IMR-90 (cell line): ENCODE data around the gene ZNF358. TPM values are rescaled to one million over a fixed set of nuclear protein-coding genes. Genes with fewer than 3 reads are reported as not detected.
A peak's percentile ranks its signal among the peaks of the same experiment; 100 is the strongest.

Experiments
- ATAC-seq: fragments of 200-7000 bp; cut with Tn5 transposase; 2 replicates; pipeline ENCODE4 v1.9.1; 2020; ENCODE audit warnings: low read depth, mild to moderate bottlenecking, moderate library complexity
- BruUV-seq: library from RNA; stranded (reverse); fragments of 400-500 nt; replicated peaks from 2 replicates; lab custom pipeline; 2021; lab: Mats Ljungman, UMichigan
- CTCF ChIA-PET: fragments of 300-600 bp; formaldehyde crosslinking; extraction: SDS; loops from one replicate; lab custom pipeline; 2021; ENCODE audit warnings: antibody characterized with exemption; lab: Yijun Ruan, JAX
- POLR2A ChIA-PET: fragments of 300-600 bp; sonication (Branson Sonifier 250); formaldehyde crosslinking; loops from one replicate; lab custom pipeline; 2022; ENCODE audit warnings: antibody characterized with exemption; ENCODE audit not compliant: unreplicated experiment; lab: Charles Lee
- DNase-seq: peaks from one replicate; pipeline ENCODE4 v3.0.0; 2013
- H2AFZ ChIP-seq: replicated peaks from 2 replicates; pipeline ENCODE3; 2013; ENCODE audit warnings: low read length, mild to moderate bottlenecking; ENCODE audit not compliant: poor library complexity
- H2AK5ac ChIP-seq: 2 replicates; pipeline ENCODE4 v1.6.1; 2013; ENCODE audit warnings: low read depth, low read length, inconsistent platforms
- H2AK9ac ChIP-seq: replicated peaks from 2 replicates; pipeline ENCODE3; 2013; ENCODE audit warnings: mild to moderate bottlenecking, low read depth, low read length, moderate library complexity; ENCODE audit not compliant: poor library complexity
- H2BK120ac ChIP-seq: 2 replicates; pipeline ENCODE4 v1.6.1; 2013; ENCODE audit warnings: low read depth, low read length, inconsistent platforms
- H2BK15ac ChIP-seq: 3 replicates; pipeline ENCODE4 v1.6.1; 2013; ENCODE audit warnings: low read depth, low read length, inconsistent platforms
- H2BK20ac ChIP-seq: 2 replicates; pipeline ENCODE4 v1.6.1; 2013; ENCODE audit warnings: low read depth, mild to moderate bottlenecking, inconsistent platforms, low read length, moderate library complexity
- H2BK5ac ChIP-seq: 2 replicates; pipeline ENCODE4 v1.6.1; 2013; ENCODE audit warnings: mild to moderate bottlenecking, low read depth, low read length, inconsistent platforms; ENCODE audit not compliant: poor library complexity, severe bottlenecking
- H3K14ac ChIP-seq: replicated peaks from 2 replicates; pipeline ENCODE4 v1.6.1; 2013; ENCODE audit warnings: low read depth, low read length, inconsistent platforms
- H3K18ac ChIP-seq: 2 replicates; pipeline ENCODE4 v1.6.1; 2013; ENCODE audit warnings: low read depth, low read length, control low read depth
- H3K23ac ChIP-seq: 2 replicates; pipeline ENCODE4 v1.6.1; 2013; ENCODE audit warnings: low read depth, low read length, inconsistent platforms
- H3K27ac ChIP-seq: 2 replicates; pipeline ENCODE4 v1.5.1; 2013; ENCODE audit warnings: mild to moderate bottlenecking, control low read depth, low read length; ENCODE audit not compliant: insufficient read depth
- H3K27me3 ChIP-seq: 2 replicates; pipeline ENCODE4 v1.6.1; 2013; ENCODE audit warnings: low read length; ENCODE audit not compliant: control insufficient read depth, insufficient read depth
- H3K36me3 ChIP-seq: 2 replicates; pipeline ENCODE4 v1.6.1; 2013; ENCODE audit warnings: low read length, mixed read lengths; ENCODE audit not compliant: control insufficient read depth, insufficient read depth
- H3K4ac ChIP-seq: 2 replicates; pipeline ENCODE4 v1.6.1; 2013; ENCODE audit warnings: low read depth, low read length, inconsistent platforms
- H3K4me1 ChIP-seq: 2 replicates; pipeline ENCODE4 v1.6.1; 2013; ENCODE audit warnings: low read length, mixed read lengths; ENCODE audit not compliant: control insufficient read depth, insufficient read depth
- H3K4me2 ChIP-seq: 2 replicates; pipeline ENCODE4 v1.6.1; 2013; ENCODE audit warnings: low read depth, mild to moderate bottlenecking, control low read depth, low read length, moderate library complexity
- H3K4me3 ChIP-seq: 2 replicates; pipeline ENCODE4 v1.5.1; 2013; ENCODE audit warnings: low read depth, mild to moderate bottlenecking, control low read depth, low read length, moderate library complexity; ENCODE audit not compliant: insufficient read depth
- H3K56ac ChIP-seq: 2 replicates; pipeline ENCODE4 v1.6.1; 2013; ENCODE audit warnings: low read length, inconsistent platforms; ENCODE audit not compliant: insufficient read depth; ENCODE audit errors: extremely low read depth
- H3K79me1 ChIP-seq, 2 experiments: 2 replicates each; pipeline ENCODE4 v1.6.1; 2013; ENCODE audit warnings: low read length in 2 of 2, inconsistent platforms in 1 of 2, low read depth in 1 of 2
- H3K9ac ChIP-seq: 2 replicates; pipeline ENCODE4 v1.6.1; 2013; ENCODE audit warnings: low read depth, low read length, control low read depth
- H3K9me1 ChIP-seq: 2 replicates; pipeline ENCODE4 v1.6.1; 2013; ENCODE audit warnings: low read length, inconsistent platforms; ENCODE audit not compliant: insufficient read depth
- H3K9me3 ChIP-seq: 2 replicates; pipeline ENCODE4 v1.6.1; 2013; ENCODE audit warnings: low read length; ENCODE audit not compliant: control insufficient read depth, insufficient read depth
- H4K20me1 ChIP-seq: 2 replicates; pipeline ENCODE4 v1.6.1; 2013; ENCODE audit warnings: low read length, inconsistent platforms; ENCODE audit not compliant: insufficient read depth
- H4K5ac ChIP-seq: 2 replicates; pipeline ENCODE4 v1.6.1; 2013; ENCODE audit warnings: mild to moderate bottlenecking, low read depth, low read length, control low read depth
- H4K8ac ChIP-seq, 2 experiments: 2 replicates each; pipeline ENCODE4 v1.6.1; 2013; ENCODE audit warnings: low read depth in 2 of 2, low read length in 2 of 2, control low read depth in 1 of 2, inconsistent platforms in 1 of 2
- H4K91ac ChIP-seq: 2 replicates; pipeline ENCODE4 v1.6.1; 2013; ENCODE audit warnings: low read depth, low read length, inconsistent platforms; ENCODE audit not compliant: insufficient read depth
- BHLHE40 ChIP-seq: fragments of 150-350 bp; IDR thresholded peaks from 2 replicates; pipeline ENCODE4 v1.6.1; 2016; ENCODE audit warnings: mild to moderate bottlenecking, low read depth, low read length
- CEBPB ChIP-seq: IDR thresholded peaks from 2 replicates; pipeline ENCODE4 v1.6.1; 2012; ENCODE audit warnings: low read depth, low read length, improper control_type of control experiment
- CHD1 ChIP-seq: IDR thresholded peaks from 2 replicates; pipeline ENCODE4 v1.6.1; 2012; ENCODE audit warnings: low read depth, low read length, improper control_type of control experiment
- ELK1 ChIP-seq: fragments of 150-350 bp; IDR thresholded peaks from 2 replicates; pipeline ENCODE4 v1.6.1; 2016; ENCODE audit warnings: low read depth, mild to moderate bottlenecking, low read length, moderate library complexity, borderline replicate concordance
- FOS ChIP-seq: fragments of 150-350 bp; IDR thresholded peaks from 2 replicates; pipeline ENCODE4 v1.6.1; 2016; ENCODE audit warnings: low read depth, low read length
- MAZ ChIP-seq: IDR thresholded peaks from 2 replicates; pipeline ENCODE4 v1.6.1; 2012; ENCODE audit warnings: low read depth, mild to moderate bottlenecking, low read length, improper control_type of control experiment, moderate library complexity, borderline replicate concordance
- MXI1 ChIP-seq: IDR thresholded peaks from 2 replicates; pipeline ENCODE4 v1.6.1; 2012; ENCODE audit warnings: low read depth, mild to moderate bottlenecking, low read length, moderate library complexity, borderline replicate concordance
- NFE2L2 ChIP-seq: fragments of 150-350 bp; IDR thresholded peaks from 2 replicates; pipeline ENCODE4 v1.6.1; 2016; ENCODE audit warnings: low read depth, mild to moderate bottlenecking, low read length
- RAD21 ChIP-seq: IDR thresholded peaks from 2 replicates; pipeline ENCODE4 v1.6.1; 2012; ENCODE audit warnings: low read length, improper control_type of control experiment
- RCOR1 ChIP-seq: IDR thresholded peaks from 2 replicates; pipeline ENCODE4 v1.6.1; 2012; ENCODE audit warnings: mild to moderate bottlenecking, low read length, improper control_type of control experiment; ENCODE audit not compliant: insufficient replicate concordance
- RFX5 ChIP-seq: IDR thresholded peaks from 2 replicates; pipeline ENCODE4 v1.8.0; 2012; ENCODE audit warnings: low read depth, mild to moderate bottlenecking, low read length, moderate library complexity
- USF2 ChIP-seq: fragments of 150-350 bp; IDR thresholded peaks from 2 replicates; pipeline ENCODE4 v1.6.1; 2017; ENCODE audit warnings: mild to moderate bottlenecking, antibody characterized with exemption, low read length, low read depth
- WGBS, 2 experiments: methylation state at CpG; one replicate each; pipeline versions ENCODE4 v1.1.5 to v1.1.7; 2013; ENCODE audit warnings: missing lambda C conversion rate in 2 of 2; ENCODE audit not compliant: insufficient read length in 1 of 2; ENCODE audit errors: extremely low coverage in 2 of 2; 5-methylcytosine and 5-hydroxymethylcytosine counted together
- dilution Hi-C: fragments of 300-500 bp; cut with HindIII; formaldehyde crosslinking; loops from one replicate; pipeline ENCODE4 v1.14.3; 2018; ENCODE audit warnings: low sequenced_read_pairs; ENCODE audit not compliant: unreplicated experiment
- in situ Hi-C: fragments of 300-500 bp; cut with MboI; formaldehyde crosslinking; loops from 3 replicates; pipeline ENCODE4 v1.14.3; 2019; ENCODE audit warnings: low sequenced_read_pairs, inconsistent platforms, mixed read lengths
- intact Hi-C: fragments of 100-400 bp; cut with micrococcal nuclease; formaldehyde crosslinking; loops from 2 replicates; pipeline ENCODE4 v1.10.0; 2022
- polyA plus RNA-seq, 3 experiments: library from polyadenylated mRNA; depleted of rRNA; stranded (reverse); fragments of >200 nt; gene quantifications; 2 replicates each; pipeline ENCODE4 v1.2.3, GENCODE V29; 2012; ENCODE audit warnings: low replicate concordance in 1 of 3
- total RNA-seq: library from RNA; depleted of rRNA; stranded (reverse); fragments of >200 nt; gene quantifications from 2 replicates; pipeline ENCODE4 v1.2.3, GENCODE V29; 2012

The ZNF358 gene
- total and polyA plus RNA-seq, 2 of the 4 experiments (the other 2 are of a cell fraction) = 5.4 to 30.7 TPM

DNA sequence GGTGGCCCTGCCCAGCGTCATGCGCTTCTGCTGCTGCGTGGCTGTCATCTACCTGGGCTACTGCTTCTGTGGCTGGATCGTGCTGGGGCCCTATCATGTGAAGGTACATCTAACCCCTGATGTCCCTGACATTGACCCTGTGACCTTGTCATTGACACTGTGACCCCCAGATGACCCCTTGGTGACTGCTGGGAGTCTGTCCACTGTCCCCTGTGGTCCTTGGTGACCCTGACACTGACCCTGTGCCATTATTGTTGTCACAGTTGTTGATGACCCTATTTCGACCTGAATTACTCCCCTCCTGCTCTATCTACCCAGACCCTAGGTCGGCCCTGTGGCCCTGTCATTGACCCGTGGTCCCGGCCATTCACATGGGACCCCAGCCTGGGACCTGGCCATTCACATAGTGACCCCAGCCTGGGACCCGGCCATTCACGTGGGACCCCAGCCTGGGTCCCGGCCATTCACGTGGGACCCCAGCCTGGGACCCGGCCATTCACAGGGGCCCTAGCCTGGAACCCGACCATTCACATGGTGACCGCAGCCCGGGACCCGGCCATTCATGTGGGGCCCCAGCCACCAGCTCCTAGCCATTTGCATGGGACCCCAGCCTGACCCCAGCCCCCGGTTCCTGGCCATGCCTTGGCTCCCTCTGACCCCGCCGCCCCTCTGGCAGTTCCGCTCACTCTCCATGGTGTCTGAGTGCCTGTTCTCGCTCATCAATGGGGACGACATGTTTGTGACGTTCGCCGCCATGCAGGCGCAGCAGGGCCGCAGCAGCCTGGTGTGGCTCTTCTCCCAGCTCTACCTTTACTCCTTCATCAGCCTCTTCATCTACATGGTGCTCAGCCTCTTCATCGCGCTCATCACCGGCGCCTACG is 13.9 kb downstream of the ZNF358 start (continued):
- TF ChIP-seq FOS = no peak

DNA sequence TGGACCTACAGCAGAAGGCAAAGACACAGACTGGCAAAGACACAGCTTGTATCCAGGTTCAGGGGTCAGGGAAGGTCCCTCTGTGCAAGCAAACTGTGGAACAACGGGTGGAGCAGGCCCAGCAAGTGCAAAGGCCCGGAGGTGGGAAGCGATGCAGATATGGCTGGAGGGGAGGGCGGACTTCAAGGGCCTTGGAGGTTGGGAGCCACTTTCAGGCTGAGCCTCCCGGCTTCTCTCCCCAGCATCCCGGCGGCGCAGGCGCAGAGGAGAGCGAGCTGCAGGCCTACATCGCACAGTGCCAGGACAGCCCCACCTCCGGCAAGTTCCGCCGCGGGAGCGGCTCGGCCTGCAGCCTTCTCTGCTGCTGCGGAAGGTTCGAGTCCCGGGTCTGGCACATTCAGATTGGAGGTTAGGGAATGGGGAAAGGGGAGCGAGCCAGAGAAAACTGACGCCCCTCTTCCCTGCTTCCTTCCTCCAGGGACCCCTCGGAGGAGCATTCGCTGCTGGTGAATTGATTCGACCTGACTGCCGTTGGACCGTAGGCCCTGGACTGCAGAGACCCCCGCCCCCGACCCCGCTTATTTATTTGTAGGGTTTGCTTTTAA is 17.5 kb downstream of the ZNF358 start:
- peak overlapping the region; percentile 95 for H3K27ac ChIP-seq
- TF ChIP-seq CEBPB (no peak), USF2 (no peak), MAZ (no peak), CHD1 (no peak), ELK1 (no peak), RAD21 (no peak), BHLHE40 (no peak), MXI1 (no peak), RCOR1 (no peak), RFX5 (no peak), FOS (no peak), NFE2L2 (no peak)
- no peaks in the 10 kb centered on the region for H4K20me1 ChIP-seq
- no peaks in the 10 kb centered on the region for H3K9me3 ChIP-seq
- CTCF ChIA-PET = no interaction called here
- H3K27me3 ChIP-seq = no peaks in the 10 kb centered on the region
- dilution Hi-C loops = no loop called here
- no TSS peak for BruUV-seq
- peak overlapping the region; percentile 71 for H3K23ac ChIP-seq
- peak overlapping the region; percentile 78 for H3K4me2 ChIP-seq
- ATAC-seq (no peak), DNase-seq (peak; percentile 28)
- peak overlapping the region; percentile 17; the same call in 1 of the 2 replicates for H2BK120ac ChIP-seq
- H3K4me1 ChIP-seq = peaks cover 10% of the 10 kb centered on the region
- peak overlapping the region; percentile 89 to 97 for H4K8ac ChIP-seq
- H3K79me1 ChIP-seq = peaks cover 8 to 16% of the 10 kb centered on the region in 2 experiments; a peak in 2 of 4 replicates
- intact Hi-C loops = loop anchor here (5.0 kb wide), 1 partner anchor 136 kb away; no protein-coding TSS in a partner anchor
- no peak overlapping the region; the same call in 2 of the 3 replicates for H2BK15ac ChIP-seq
- peak overlapping the region; percentile 65; the same call in 1 of the 2 replicates for H3K56ac ChIP-seq
- peak overlapping the region; percentile 94 for H3K9ac ChIP-seq
- H2AK9ac ChIP-seq = peak overlapping the region; percentile 95
- peak overlapping the region; percentile 55 for H3K4me3 ChIP-seq
- H4K91ac ChIP-seq = peak overlapping the region; percentile 72
- in situ Hi-C loops = no loop called here
- H3K9me1 ChIP-seq = peaks cover 7% of the 10 kb centered on the region
- H2AFZ ChIP-seq = peak overlapping the region; percentile 87
- H2AK5ac ChIP-seq = peak overlapping the region; percentile 65; the same call in 1 of the 2 replicates
- peak overlapping the region; percentile 92 for H3K14ac ChIP-seq
- POLR2A ChIA-PET = no interaction called here
- H2BK20ac ChIP-seq = no peak overlapping the region
- peaks cover 9% of the 10 kb centered on the region for H3K36me3 ChIP-seq
- peak overlapping the region; percentile 59; the same call in 1 of the 2 replicates for H3K18ac ChIP-seq
- H2BK5ac ChIP-seq = peak overlapping the region; percentile 89
- WGBS, 2 experiments = 5% methylated on average over 9 of the region's 30 CpGs; no CpG with 5 or more reads in 1 of the 2 experiments
- H4K5ac ChIP-seq = peak overlapping the region; percentile 91
- peak overlapping the region; percentile 91 for H3K4ac ChIP-seq
